NT2/D1 (cell line): ENCODE data around the gene TPM3.
"Not testable (repeated sequence)": the region's sequence is repeated elsewhere in the genome, so short reads cannot be mapped to it uniquely, and the experiment has no call there.

Experiments
- SUZ12 ChIP-seq: IDR thresholded peaks from 2 replicates; pipeline ENCODE4 v1.6.1; 2011; ENCODE audit not compliant: insufficient read length, insufficient read depth; ENCODE audit errors: extremely low read depth
- YY1 ChIP-seq: IDR thresholded peaks from 2 replicates; pipeline ENCODE4 v1.6.1; 2011; ENCODE audit not compliant: insufficient read length, insufficient read depth
- ZNF274 ChIP-seq: IDR thresholded peaks from 2 replicates; pipeline ENCODE4 v1.6.1; 2011; ENCODE audit warnings: mild to moderate bottlenecking, low read depth, low read length

GRCh38 chr1:154233127-154233526 lies 41.2 kb upstream of the TPM3 start:
- not testable (repeated sequence) for TF ChIP-seq ZNF274, YY1, SUZ12
